Hepatocyte (in vitro differentiated cells): ENCODE results near the gene PPARA. TPM values are rescaled to one million over a fixed set of nuclear protein-coding genes. Genes with fewer than 3 reads are reported as not detected.

Experiments used
- DNase-seq: peaks from one replicate; pipeline ENCODE4 v3.0.0-alpha.2; 2016; ENCODE audit warnings: low spot score
- H2AFZ ChIP-seq: fragments of 200-600 bp; sonication (generic); 2 replicates; pipeline ENCODE4 v1.6.0; 2016; ENCODE audit warnings: antibody characterized with exemption, mild to moderate bottlenecking
- H3K27ac ChIP-seq: fragments of 200-600 bp; sonication (generic); 2 replicates; pipeline ENCODE4 v1.5.1; 2016; ENCODE audit warnings: mild to moderate bottlenecking
- H3K27me3 ChIP-seq: fragments of 200-600 bp; sonication (generic); 2 replicates; pipeline ENCODE4 v1.6.1; 2016
- H3K36me3 ChIP-seq: fragments of 200-600 bp; sonication (generic); replicated peaks from 2 replicates; pipeline ENCODE4 v1.5.1; 2016; ENCODE audit warnings: low read depth; ENCODE audit not compliant: insufficient read depth
- H3K4me1 ChIP-seq: fragments of 200-600 bp; sonication (generic); 2 replicates; pipeline ENCODE4 v1.5.1; 2016; ENCODE audit warnings: mild to moderate bottlenecking, moderate library complexity; ENCODE audit not compliant: insufficient read depth
- H3K4me2 ChIP-seq: fragments of 200-600 bp; sonication (generic); 2 replicates; pipeline ENCODE4 v1.6.0; 2016
- H3K4me3 ChIP-seq: fragments of 200-600 bp; sonication (generic); 2 replicates; pipeline ENCODE4 v1.5.1; 2016; ENCODE audit warnings: mild to moderate bottlenecking
- H3K79me2 ChIP-seq: fragments of 200-600 bp; sonication (generic); 2 replicates; pipeline ENCODE4 v1.6.0; 2017; ENCODE audit warnings: mild to moderate bottlenecking
- H3K9me2 ChIP-seq: fragments of 200-600 bp; sonication (generic); replicated peaks from 2 replicates; pipeline ENCODE4 v1.6.0; 2017; ENCODE audit warnings: mild to moderate bottlenecking; ENCODE audit not compliant: insufficient read depth
- H3K9me3 ChIP-seq: fragments of 200-600 bp; sonication (generic); 2 replicates; pipeline ENCODE4 v1.5.1; 2016; ENCODE audit warnings: low read depth, mild to moderate bottlenecking
- H4K20me1 ChIP-seq: fragments of 200-600 bp; sonication (generic); 2 replicates; pipeline ENCODE4 v1.6.0; 2016; ENCODE audit warnings: mild to moderate bottlenecking; ENCODE audit not compliant: insufficient read depth, poor library complexity, severe bottlenecking
- CTCF ChIP-seq: fragments of 200-600 bp; sonication (generic); IDR thresholded peaks from 2 replicates; pipeline ENCODE4 v1.5.1; 2016; ENCODE audit warnings: antibody characterized with exemption, mild to moderate bottlenecking; ENCODE audit not compliant: poor library complexity
- EZH2 ChIP-seq: fragments of 200-600 bp; sonication (generic); IDR thresholded peaks from 2 replicates; pipeline ENCODE4 v1.6.1; 2016; ENCODE audit warnings: antibody characterized with exemption, mild to moderate bottlenecking, borderline replicate concordance
- EZH2phosphoT487 ChIP-seq: fragments of 200-600 bp; sonication (generic); IDR thresholded peaks from one replicate; pipeline ENCODE4 v1.6.1; 2018; ENCODE audit warnings: antibody characterized with exemption, mild to moderate bottlenecking, low read depth, moderate library complexity; ENCODE audit not compliant: unreplicated experiment, severe bottlenecking
- WGBS: methylation state at CpG from one replicate; pipeline ENCODE4 v1.1.6; 2016; ENCODE audit warnings: low lambda C conversion rate; ENCODE audit errors: missing lambda C conversion rate; 5-methylcytosine and 5-hydroxymethylcytosine counted together
- polyA plus RNA-seq: library from polyadenylated mRNA; unstranded; fragments of >200 nt; fragmentation: Nextera tagmentation; extraction: Ambion mirVana; gene quantifications from 2 replicates; pipeline ENCODE4 v1.2.1, GENCODE V29; 2016
- total RNA-seq: library from RNA; depleted of rRNA; stranded (reverse); fragments of >200 nt; gene quantifications from 2 replicates; pipeline ENCODE4 v1.2.3, GENCODE V29; 2014

PPARA gene
- total and polyA plus RNA-seq, 2 experiments from 2014 or later = 13.7 to 31.0 TPM

DNA sequence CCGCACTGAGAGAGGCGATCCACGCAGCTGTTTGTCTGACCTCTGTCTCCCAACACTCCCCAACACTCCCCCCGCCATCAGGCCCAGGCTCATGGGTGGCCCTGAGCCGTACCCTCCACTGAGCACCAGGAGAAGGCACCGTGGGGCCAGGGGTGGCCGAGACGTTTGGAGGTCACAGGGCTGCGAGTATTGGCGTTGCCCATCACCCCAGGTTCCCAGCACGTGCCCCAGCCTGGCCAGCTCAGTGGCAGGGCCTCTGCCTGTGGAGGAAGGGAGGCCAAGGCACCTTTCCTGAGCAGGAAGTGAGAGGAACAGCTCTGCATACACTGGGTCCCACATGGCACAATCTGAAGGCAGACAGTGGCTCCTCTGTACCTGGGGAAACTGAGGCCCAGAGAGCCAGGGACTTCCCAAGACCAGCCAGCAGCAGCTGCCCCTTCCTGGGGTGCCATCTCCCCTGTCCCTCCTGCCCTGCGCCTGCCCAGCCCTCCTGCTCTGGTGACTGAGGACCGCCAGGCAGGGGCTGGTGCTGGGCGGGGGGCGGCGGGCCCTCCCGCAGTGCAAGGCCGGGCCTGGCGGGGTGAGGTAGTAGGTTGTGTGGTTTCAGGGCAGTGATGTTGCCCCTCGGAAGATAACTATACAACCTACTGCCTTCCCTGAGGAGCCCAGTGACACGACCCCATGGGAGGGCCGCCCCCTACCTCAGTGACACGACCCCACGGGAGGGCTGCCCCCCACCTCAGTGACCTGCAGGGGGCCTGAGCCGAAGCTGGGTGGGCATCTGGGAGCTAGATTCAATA lies 37.0 kb upstream of the PPARA start:
- H3K36me3 ChIP-seq = no peaks in the 10 kb centered on the region
- WGBS = 94% methylated on average over 23 of the region's 25 CpGs
- H4K20me1 ChIP-seq = no peaks in the 10 kb centered on the region
- no peaks in the 10 kb centered on the region for H3K79me2 ChIP-seq
- H3K27ac ChIP-seq = no peak overlapping the region
- H3K4me1 ChIP-seq = peaks cover 3% of the 10 kb centered on the region
- no peaks in the 10 kb centered on the region for H3K9me2 ChIP-seq
- no peak overlapping the region for H3K4me3 ChIP-seq
- no peak overlapping the region for H2AFZ ChIP-seq
- no peaks in the 10 kb centered on the region for H3K9me3 ChIP-seq
- no peaks in the 10 kb centered on the region for H3K27me3 ChIP-seq
- TF ChIP-seq EZH2 (no peak), CTCF (no peak), EZH2phosphoT487 (no peak)
- DNase-seq = no peak
- no peak overlapping the region for H3K4me2 ChIP-seq

- peaks cover 3% of the 10 kb centered on the region for H3K4me1 ChIP-seq
- H3K9me2 ChIP-seq = no peaks in the 10 kb centered on the region
- H4K20me1 ChIP-seq = no peaks in the 10 kb centered on the region
- 90% methylated on average over 21 of the region's 21 CpGs for WGBS
- H3K4me2 ChIP-seq = no peak overlapping the region
- H3K27me3 ChIP-seq = no peaks in the 10 kb centered on the region
- no peak overlapping the region for H3K27ac ChIP-seq
- no peaks in the 10 kb centered on the region for H3K9me3 ChIP-seq
- H2AFZ ChIP-seq = no peak overlapping the region
- no peaks in the 10 kb centered on the region for H3K79me2 ChIP-seq
- H3K4me3 ChIP-seq = no peak overlapping the region
- TF ChIP-seq EZH2phosphoT487 (no peak), CTCF (no peak), EZH2 (no peak)
- no peaks in the 10 kb centered on the region for H3K36me3 ChIP-seq
- DNase-seq = no peak
These were observed 36.3 kb upstream of the PPARA start for GRCh38 chr22:46113910-46114517.

DNA sequence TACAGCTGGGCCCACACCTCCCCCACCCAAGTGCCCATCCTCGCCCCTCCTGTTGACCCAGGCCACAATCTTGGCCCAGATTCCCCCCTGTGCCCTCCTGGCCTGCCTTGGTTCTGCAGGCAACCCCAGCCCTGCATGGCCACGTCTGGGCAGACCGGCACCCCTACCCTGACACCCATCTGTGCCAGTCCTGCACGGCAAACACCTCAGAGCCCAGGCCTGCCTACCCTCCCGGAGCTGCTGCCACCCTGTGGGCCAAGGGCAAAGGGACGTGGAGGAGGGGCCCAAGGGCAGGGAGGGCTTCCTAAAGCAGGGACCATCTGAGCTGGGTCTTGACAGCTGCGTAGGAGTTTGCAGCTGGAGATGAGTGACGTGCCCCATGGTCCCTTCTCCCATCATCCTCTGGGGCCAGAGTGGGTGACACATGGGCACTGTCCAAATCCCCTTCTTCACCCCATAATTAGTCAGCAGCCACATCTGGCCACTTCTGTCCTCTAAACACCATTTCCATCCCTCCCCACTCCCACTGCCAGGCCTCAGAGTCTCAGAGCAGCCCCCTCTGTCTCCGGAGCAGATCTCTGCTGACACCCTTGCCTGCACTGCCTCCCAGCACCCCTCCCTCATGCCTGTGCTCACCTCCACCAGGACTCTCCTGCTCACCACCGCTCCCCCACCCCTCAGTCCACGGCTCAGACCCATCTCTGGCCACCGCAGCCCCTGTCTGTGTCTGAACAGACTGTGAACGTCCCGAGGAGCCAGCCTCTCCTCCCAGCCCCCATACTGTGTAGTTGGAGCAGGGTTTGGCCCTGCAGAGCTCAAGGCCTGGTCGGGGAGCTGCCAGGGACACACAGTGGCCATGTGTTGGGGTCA lies 35.6 kb upstream of the PPARA start:
- H3K9me2 ChIP-seq = no peaks in the 10 kb centered on the region
- H3K27ac ChIP-seq = no peak overlapping the region
- no peaks in the 10 kb centered on the region for H3K9me3 ChIP-seq
- no peak overlapping the region for H3K4me3 ChIP-seq
- no peak for DNase-seq
- no peak overlapping the region for H2AFZ ChIP-seq
- peaks cover 3% of the 10 kb centered on the region for H3K4me1 ChIP-seq
- H4K20me1 ChIP-seq = no peaks in the 10 kb centered on the region
- WGBS = 79% methylated on average over 15 of the region's 15 CpGs
- TF ChIP-seq CTCF = no peak
- TF ChIP-seq EZH2 = no peak
- no peak for TF ChIP-seq EZH2phosphoT487
- no peaks in the 10 kb centered on the region for H3K36me3 ChIP-seq
- H3K27me3 ChIP-seq = no peaks in the 10 kb centered on the region
- no peak overlapping the region for H3K4me2 ChIP-seq
- H3K79me2 ChIP-seq = no peaks in the 10 kb centered on the region
